HCT116 (cell line): ENCODE measurements around the gene ALK. TPM values are rescaled to one million over a fixed set of nuclear protein-coding genes. Genes with fewer than 3 reads are reported as not detected.

ENCODE experiments used
- ATAC-seq: fragments of 200-7000 bp; cut with Tn5 transposase; 2 replicates; pipeline ENCODE4 v1.9.1; 2020; ENCODE audit warnings: mild to moderate bottlenecking, moderate library complexity
- BruUV-seq: library from RNA; stranded (reverse); fragments of 400-500 nt; replicated peaks from 2 replicates; lab custom pipeline; 2021; lab: Mats Ljungman, UMichigan
- CTCF ChIA-PET: fragments of 300-600 bp; sonication (Branson Sonifier 250); formaldehyde crosslinking; loops from one replicate; lab custom pipeline; 2021; ENCODE audit warnings: antibody characterized with exemption; lab: Charles Lee
- POLR2A ChIA-PET: fragments of 300-600, 350-600 bp; sonication (Branson Sonifier 250); formaldehyde crosslinking; loops from one replicate; lab custom pipeline; 2021; ENCODE audit warnings: antibody characterized with exemption; lab: Charles Lee
- RAD21 ChIA-PET, 2 experiments: fragments of 300-600 bp; sonication (Branson Sonifier 250); formaldehyde crosslinking; loops; one replicate each; lab custom pipeline; 2023; ENCODE audit warnings: low total read pairs in 2 of 2; ENCODE audit not compliant: uncharacterized antibody in 2 of 2, unreplicated experiment in 2 of 2, low non-redundant PET in 1 of 2; lab: Charles Lee
- DNase-seq: peaks from one replicate; pipeline ENCODE4 v3.0.0-alpha.2; 2010; ENCODE audit warnings: low read depth, low spot score
- H2AFZ ChIP-seq: fragments of 200-600 bp; shearing (Covaris generic), sonication (generic); 2 replicates; pipeline ENCODE4 v1.6.1; 2017; ENCODE audit warnings: low read depth, mixed run types, mixed read lengths, antibody characterized with exemption, low read length; ENCODE audit not compliant: poor library complexity, severe bottlenecking
- H3K27ac ChIP-seq: 2 replicates; pipeline ENCODE4 v1.5.1; 2012; ENCODE audit warnings: low read depth, low read length
- H3K27me3 ChIP-seq: fragments of 200-600 bp; sonication (generic); 2 replicates; pipeline ENCODE4 v1.6.1; 2016; ENCODE audit warnings: mixed run types, low read length, mixed read lengths; ENCODE audit not compliant: insufficient read depth
- H3K36me3 ChIP-seq, 2 experiments: fragments of 200-500 bp in 1 of 2; fragments of 200-600 bp in 1 of 2; sonication (Bioruptor generic) in 1 of 2; sonication (generic) in 1 of 2; 2 replicates each; pipeline versions ENCODE4 v1.5.1 to v1.6.1; 2014 to 2016; ENCODE audit warnings: low read length in 2 of 2, inconsistent platforms in 1 of 2, mixed read lengths in 1 of 2, mixed run types in 1 of 2; ENCODE audit not compliant: insufficient read depth in 2 of 2, control insufficient read depth in 1 of 2
- H3K4me1 ChIP-seq, 2 experiments: fragments of 200-600 bp in 1 of 2; sonication (generic) in 1 of 2; 2 replicates each; pipeline versions ENCODE4 v1.5.1 to v1.6.1; 2012 to 2017; ENCODE audit warnings: low read length in 2 of 2, inconsistent platforms in 1 of 2, mild to moderate bottlenecking in 1 of 2, mixed read lengths in 1 of 2, mixed run types in 1 of 2, moderate library complexity in 1 of 2; ENCODE audit not compliant: insufficient read depth in 2 of 2, control insufficient read depth in 1 of 2
- H3K4me2 ChIP-seq: fragments of 200-600 bp; sonication (generic); 2 replicates; pipeline ENCODE4 v1.6.1; 2017; ENCODE audit warnings: mixed run types, low read length, mixed read lengths
- H3K4me3 ChIP-seq, 2 experiments: fragments of 200-600 bp in 1 of 2; sonication (generic) in 1 of 2; replicated peaks in 1 of 2; 2 replicates each; pipeline ENCODE4 v1.5.1; 2011 to 2016; ENCODE audit warnings: low read length in 2 of 2, control low read depth in 1 of 2, low read depth in 1 of 2, mild to moderate bottlenecking in 1 of 2, mixed read lengths in 1 of 2, mixed run types in 1 of 2
- H3K79me2 ChIP-seq: fragments of 200-600 bp; sonication (generic); 2 replicates; pipeline ENCODE4 v1.6.1; 2017; ENCODE audit warnings: mild to moderate bottlenecking, mixed run types, low read length, moderate library complexity, mixed read lengths; ENCODE audit not compliant: insufficient read depth
- H3K9ac ChIP-seq: fragments of 200-600 bp; sonication (generic); 2 replicates; pipeline ENCODE4 v1.6.1; 2016; ENCODE audit warnings: low read length, mixed read lengths
- H3K9me2 ChIP-seq: fragments of 200-600 bp; sonication (generic), shearing (Covaris generic); 2 replicates; pipeline ENCODE4 v1.6.1; 2017; ENCODE audit warnings: mixed run types, mild to moderate bottlenecking, moderate library complexity; ENCODE audit not compliant: insufficient read depth
- H3K9me3 ChIP-seq, 2 experiments: fragments of 200-500 bp in 1 of 2; fragments of 200-600 bp in 1 of 2; sonication (Bioruptor generic) in 1 of 2; sonication (generic) in 1 of 2; 2 replicates each; pipeline ENCODE4 v1.6.1; 2014 to 2017; ENCODE audit warnings: low read length in 2 of 2, mixed read lengths in 2 of 2, inconsistent platforms in 1 of 2, low read depth in 1 of 2, mild to moderate bottlenecking in 1 of 2, mixed run types in 1 of 2, moderate library complexity in 1 of 2; ENCODE audit not compliant: control insufficient read depth in 1 of 2, insufficient read depth in 1 of 2
- H4K20me1 ChIP-seq: fragments of 200-600 bp; sonication (generic), shearing (Covaris generic); 2 replicates; pipeline ENCODE4 v1.6.1; 2017; ENCODE audit warnings: mixed run types, mild to moderate bottlenecking, moderate library complexity; ENCODE audit not compliant: insufficient read depth
- CEBPB ChIP-seq: IDR thresholded peaks from 2 replicates; pipeline ENCODE4 v1.6.1; 2012; ENCODE audit warnings: low read depth
- EGR1 ChIP-seq: IDR thresholded peaks from 2 replicates; pipeline ENCODE4 v1.6.1; 2012; ENCODE audit warnings: low read depth
- EZH2 ChIP-seq: fragments of 200-600 bp; sonication (generic); IDR thresholded peaks from 2 replicates; pipeline ENCODE4 v1.6.1; 2017; ENCODE audit warnings: antibody characterized with exemption, mixed run types
- FOSL1 ChIP-seq: IDR thresholded peaks from 2 replicates; pipeline ENCODE4 v1.6.1; 2012; ENCODE audit warnings: low read depth
- JUND ChIP-seq: IDR thresholded peaks from 2 replicates; pipeline ENCODE4 v1.6.1; 2012
- SIN3A ChIP-seq: IDR thresholded peaks from 2 replicates; pipeline ENCODE4 v1.6.1; 2012; ENCODE audit warnings: low read depth
- SRF ChIP-seq: IDR thresholded peaks from 2 replicates; pipeline ENCODE4 v1.6.1; 2012; ENCODE audit warnings: low read depth
- TCF7L2 ChIP-seq: IDR thresholded peaks from 2 replicates; pipeline ENCODE4 v1.7.0; 2011; ENCODE audit warnings: borderline replicate concordance, inconsistent platforms; ENCODE audit not compliant: insufficient read depth, insufficient read length; ENCODE audit errors: extremely low read depth
- YY1 ChIP-seq: IDR thresholded peaks from 2 replicates; pipeline ENCODE4 v1.6.1; 2011; ENCODE audit warnings: low read length, low read depth, moderate library complexity, mild to moderate bottlenecking; ENCODE audit not compliant: insufficient replicate concordance; ENCODE audit errors: extremely low read depth
- ZNF274 ChIP-seq: fragments of 200-500 bp; sonication (Bioruptor generic); IDR thresholded peaks from 2 replicates; pipeline ENCODE4 v1.6.1; 2014; ENCODE audit warnings: mild to moderate bottlenecking, low read depth, low read length, inconsistent platforms
- intact Hi-C: fragments of 100-400 bp; cut with micrococcal nuclease; formaldehyde crosslinking; loops from 2 replicates; pipeline ENCODE4 v1.10.0; 2022
- total RNA-seq: library from RNA; stranded (reverse); gene quantifications from one replicate; pipeline ENCODE4 v1.2.1, GENCODE V29; 2021; ENCODE audit not compliant: unreplicated experiment
- TF ChIP-seq, protein P1 (sequence below): IDR thresholded peaks from 2 replicates; pipeline ENCODE4 v1.6.1; 2012
- TF ChIP-seq, protein P2 (sequence below): IDR thresholded peaks from 2 replicates; pipeline ENCODE4 v1.6.1; 2012; ENCODE audit warnings: low read depth

ALK gene
- total RNA-seq, 1 experiment from 2014 or later = not detected

DNA sequence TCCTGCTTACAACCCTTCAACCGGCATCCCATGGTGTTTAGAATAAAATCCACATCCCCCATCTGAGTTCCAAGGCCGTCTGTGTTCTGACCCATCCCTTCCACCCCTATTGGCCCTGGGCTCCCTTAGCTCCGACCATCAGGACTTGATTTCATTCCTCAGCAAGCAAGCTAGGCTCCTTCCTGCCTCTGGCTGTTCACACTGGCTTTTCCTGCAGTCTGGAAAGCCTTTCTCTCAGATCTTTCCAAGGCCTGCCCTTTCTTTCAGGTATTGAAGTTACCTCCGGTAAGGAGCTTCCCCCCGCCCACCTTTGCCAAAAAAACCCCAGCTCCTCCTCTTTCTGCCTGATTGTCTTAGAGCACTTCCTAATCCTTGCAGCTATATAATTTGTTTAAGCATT lies 719.4 kb downstream of the ALK start:
- CTCF ChIA-PET = no interaction called here
- BruUV-seq = no TSS peak
- no peaks in the 10 kb centered on the region for H3K27me3 ChIP-seq
- H3K4me2 ChIP-seq = no peak overlapping the region
- H4K20me1 ChIP-seq = no peaks in the 10 kb centered on the region
- H3K4me3 ChIP-seq = no peak overlapping the region
- H3K9me2 ChIP-seq = no peaks in the 10 kb centered on the region
- H3K79me2 ChIP-seq = no peaks in the 10 kb centered on the region
- H3K9ac ChIP-seq = no peak overlapping the region
- intact Hi-C loops = no loop called here
- no peaks in the 10 kb centered on the region for H3K36me3 ChIP-seq
- TF ChIP-seq, protein P1, sequence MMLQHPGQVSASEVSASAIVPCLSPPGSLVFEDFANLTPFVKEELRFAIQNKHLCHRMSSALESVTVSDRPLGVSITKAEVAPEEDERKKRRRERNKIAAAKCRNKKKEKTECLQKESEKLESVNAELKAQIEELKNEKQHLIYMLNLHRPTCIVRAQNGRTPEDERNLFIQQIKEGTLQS = no peak
- TF ChIP-seq, protein P2, sequence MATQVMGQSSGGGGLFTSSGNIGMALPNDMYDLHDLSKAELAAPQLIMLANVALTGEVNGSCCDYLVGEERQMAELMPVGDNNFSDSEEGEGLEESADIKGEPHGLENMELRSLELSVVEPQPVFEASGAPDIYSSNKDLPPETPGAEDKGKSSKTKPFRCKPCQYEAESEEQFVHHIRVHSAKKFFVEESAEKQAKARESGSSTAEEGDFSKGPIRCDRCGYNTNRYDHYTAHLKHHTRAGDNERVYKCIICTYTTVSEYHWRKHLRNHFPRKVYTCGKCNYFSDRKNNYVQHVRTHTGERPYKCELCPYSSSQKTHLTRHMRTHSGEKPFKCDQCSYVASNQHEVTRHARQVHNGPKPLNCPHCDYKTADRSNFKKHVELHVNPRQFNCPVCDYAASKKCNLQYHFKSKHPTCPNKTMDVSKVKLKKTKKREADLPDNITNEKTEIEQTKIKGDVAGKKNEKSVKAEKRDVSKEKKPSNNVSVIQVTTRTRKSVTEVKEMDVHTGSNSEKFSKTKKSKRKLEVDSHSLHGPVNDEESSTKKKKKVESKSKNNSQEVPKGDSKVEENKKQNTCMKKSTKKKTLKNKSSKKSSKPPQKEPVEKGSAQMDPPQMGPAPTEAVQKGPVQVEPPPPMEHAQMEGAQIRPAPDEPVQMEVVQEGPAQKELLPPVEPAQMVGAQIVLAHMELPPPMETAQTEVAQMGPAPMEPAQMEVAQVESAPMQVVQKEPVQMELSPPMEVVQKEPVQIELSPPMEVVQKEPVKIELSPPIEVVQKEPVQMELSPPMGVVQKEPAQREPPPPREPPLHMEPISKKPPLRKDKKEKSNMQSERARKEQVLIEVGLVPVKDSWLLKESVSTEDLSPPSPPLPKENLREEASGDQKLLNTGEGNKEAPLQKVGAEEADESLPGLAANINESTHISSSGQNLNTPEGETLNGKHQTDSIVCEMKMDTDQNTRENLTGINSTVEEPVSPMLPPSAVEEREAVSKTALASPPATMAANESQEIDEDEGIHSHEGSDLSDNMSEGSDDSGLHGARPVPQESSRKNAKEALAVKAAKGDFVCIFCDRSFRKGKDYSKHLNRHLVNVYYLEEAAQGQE = no peak
- no peak for TF ChIP-seq JUND
- TF ChIP-seq YY1 = no peak
- no peak for TF ChIP-seq CEBPB
- TF ChIP-seq TCF7L2 = no peak
- TF ChIP-seq EGR1 = no peak
- TF ChIP-seq SRF = no peak
- TF ChIP-seq SIN3A = no peak
- TF ChIP-seq FOSL1 = no peak
- TF ChIP-seq ZNF274 = no peak
- TF ChIP-seq EZH2 = no peak
- RAD21 ChIA-PET = no interaction called here
- no peaks in the 10 kb centered on the region for H3K4me1 ChIP-seq
- 0 out of 2 replicates have a peak, but pooled peaks have one; percentile 9 for ATAC-seq
- H3K9me3 ChIP-seq = no peaks in the 10 kb centered on the region
- H2AFZ ChIP-seq = no peak overlapping the region
- no peak overlapping the region for H3K27ac ChIP-seq
- DNase-seq = no peak
- POLR2A ChIA-PET = no interaction called here
